Prostate gland (tissue), 2 donors: ENCODE data around the gene CLNK. TPM values are rescaled to one million over a fixed set of nuclear protein-coding genes. Genes with fewer than 3 reads are reported as not detected.

Source experiments
- DNase-seq: peaks from one replicate; pipeline ENCODE4 v3.0.0-alpha.2; 2019; ENCODE audit warnings: low spot score
- H3K27ac ChIP-seq, 2 donors: fragments of 200-600 bp; sonication (generic); 2 replicates each; pipeline ENCODE4 v1.5.1; 2017 to 2019
- H3K27me3 ChIP-seq: fragments of 200-600 bp; sonication (generic); replicated peaks from 2 replicates; pipeline ENCODE4 v1.5.1; 2019; ENCODE audit not compliant: insufficient read depth
- H3K36me3 ChIP-seq, 2 donors: fragments of 200-600 bp; sonication (generic); 1 replicate in 1 of 2; 2 replicates in 1 of 2; pipeline versions ENCODE4 v1.5.1 to v1.8.1; 2017 to 2019
- H3K4me1 ChIP-seq: fragments of 200-600 bp; sonication (generic); replicated peaks from 2 replicates; pipeline ENCODE4 v1.5.1; 2019
- H3K4me3 ChIP-seq, 2 donors: fragments of 200-600 bp; sonication (generic); 2 replicates each; pipeline ENCODE4 v1.5.1; 2017 to 2019
- H3K9me3 ChIP-seq: fragments of 200-600 bp; sonication (generic); 2 replicates; pipeline ENCODE4 v1.5.1; 2017
- POLR2A ChIP-seq: fragments of 450-650 bp; IDR thresholded peaks from one replicate; pipeline ENCODE4 v1.6.1; 2016; ENCODE audit warnings: antibody characterized with exemption, mild to moderate bottlenecking
- POLR2AphosphoS5 ChIP-seq: sonication (generic); formaldehyde crosslinking; IDR thresholded peaks from one replicate; pipeline ENCODE4 v1.6.1; 2017; ENCODE audit warnings: antibody characterized with exemption
- WGBS: methylation state at CpG from one replicate; pipeline ENCODE4 v1.1.5; 2018; 5-methylcytosine and 5-hydroxymethylcytosine counted together
- intact Hi-C: fragments of 100-400 bp; cut with DNase I; formaldehyde crosslinking; loops from one replicate; pipeline ENCODE4 v1.14.2; 2022
- total RNA-seq, 2 donors: library from RNA; depleted of rRNA; stranded (reverse); fragments of >200 nt; gene quantifications; one replicate each; pipeline ENCODE4 v1.1.0, GENCODE V29; 2016
- TF ChIP-seq, protein P1 (sequence below), 4 experiments: fragments of 200-600 bp in 2 of 4; fragments of 450-650 bp in 2 of 4; sonication (generic) in 2 of 4; IDR thresholded peaks; 1 replicate in 3 of 4; 2 replicates in 1 of 4; pipeline ENCODE4 v1.5.1; 2016 to 2019; ENCODE audit warnings: antibody characterized with exemption in 4 of 4, mild to moderate bottlenecking in 2 of 4, moderate library complexity in 2 of 4

The CLNK gene, protein sequence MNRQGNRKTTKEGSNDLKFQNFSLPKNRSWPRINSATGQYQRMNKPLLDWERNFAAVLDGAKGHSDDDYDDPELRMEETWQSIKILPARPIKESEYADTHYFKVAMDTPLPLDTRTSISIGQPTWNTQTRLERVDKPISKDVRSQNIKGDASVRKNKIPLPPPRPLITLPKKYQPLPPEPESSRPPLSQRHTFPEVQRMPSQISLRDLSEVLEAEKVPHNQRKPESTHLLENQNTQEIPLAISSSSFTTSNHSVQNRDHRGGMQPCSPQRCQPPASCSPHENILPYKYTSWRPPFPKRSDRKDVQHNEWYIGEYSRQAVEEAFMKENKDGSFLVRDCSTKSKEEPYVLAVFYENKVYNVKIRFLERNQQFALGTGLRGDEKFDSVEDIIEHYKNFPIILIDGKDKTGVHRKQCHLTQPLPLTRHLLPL
- not detected for total RNA-seq

DNA sequence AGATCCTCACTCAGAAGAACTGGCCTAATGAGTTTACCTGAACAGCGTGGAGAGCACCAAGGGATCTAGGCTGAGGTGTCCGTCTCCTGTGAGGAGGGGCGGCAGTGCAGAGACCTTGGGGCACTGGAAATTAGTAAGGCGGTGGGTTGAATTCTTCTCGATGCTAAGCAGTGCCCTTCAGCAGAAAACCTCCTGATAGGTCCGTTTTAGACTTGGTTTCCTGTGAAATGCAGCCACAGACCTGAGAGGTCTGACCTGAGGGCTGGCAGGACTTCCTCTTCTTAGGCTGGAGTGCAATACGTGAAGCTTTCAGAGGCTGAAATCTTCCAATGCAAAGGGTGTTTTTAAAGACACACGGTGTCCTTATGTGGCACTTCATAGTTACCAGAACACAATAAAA, at the start of gene CLNK:
CLNK (minus strand) TSS at position 138 of the 400 bp plus-strand sequence. CDS start 16,899 bp downstream, outside the sequence.
- Histone ChIP-seq H3K27ac (no peak within 1 kb of the TSS), H3K4me3 (no peak within 1 kb of the TSS), H3K36me3 (no peaks in the 10 kb centered on the region), H3K4me1 (no peaks in the 10 kb centered on the region), H3K9me3 (no peaks in the 10 kb centered on the region), H3K27me3 (no peaks in the 10 kb centered on the region)
- WGBS, result 79% methylated on average over 8 of the region's 8 CpGs
- DNase-seq, result no peak
- intact Hi-C loops, result no loop called here
- TF ChIP-seq POLR2A, result no peak
- TF ChIP-seq, protein P1, sequence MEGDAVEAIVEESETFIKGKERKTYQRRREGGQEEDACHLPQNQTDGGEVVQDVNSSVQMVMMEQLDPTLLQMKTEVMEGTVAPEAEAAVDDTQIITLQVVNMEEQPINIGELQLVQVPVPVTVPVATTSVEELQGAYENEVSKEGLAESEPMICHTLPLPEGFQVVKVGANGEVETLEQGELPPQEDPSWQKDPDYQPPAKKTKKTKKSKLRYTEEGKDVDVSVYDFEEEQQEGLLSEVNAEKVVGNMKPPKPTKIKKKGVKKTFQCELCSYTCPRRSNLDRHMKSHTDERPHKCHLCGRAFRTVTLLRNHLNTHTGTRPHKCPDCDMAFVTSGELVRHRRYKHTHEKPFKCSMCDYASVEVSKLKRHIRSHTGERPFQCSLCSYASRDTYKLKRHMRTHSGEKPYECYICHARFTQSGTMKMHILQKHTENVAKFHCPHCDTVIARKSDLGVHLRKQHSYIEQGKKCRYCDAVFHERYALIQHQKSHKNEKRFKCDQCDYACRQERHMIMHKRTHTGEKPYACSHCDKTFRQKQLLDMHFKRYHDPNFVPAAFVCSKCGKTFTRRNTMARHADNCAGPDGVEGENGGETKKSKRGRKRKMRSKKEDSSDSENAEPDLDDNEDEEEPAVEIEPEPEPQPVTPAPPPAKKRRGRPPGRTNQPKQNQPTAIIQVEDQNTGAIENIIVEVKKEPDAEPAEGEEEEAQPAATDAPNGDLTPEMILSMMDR (IDR thresholded peaks at IDR 0.05), result no peak
- no peak for TF ChIP-seq POLR2AphosphoS5

DNA sequence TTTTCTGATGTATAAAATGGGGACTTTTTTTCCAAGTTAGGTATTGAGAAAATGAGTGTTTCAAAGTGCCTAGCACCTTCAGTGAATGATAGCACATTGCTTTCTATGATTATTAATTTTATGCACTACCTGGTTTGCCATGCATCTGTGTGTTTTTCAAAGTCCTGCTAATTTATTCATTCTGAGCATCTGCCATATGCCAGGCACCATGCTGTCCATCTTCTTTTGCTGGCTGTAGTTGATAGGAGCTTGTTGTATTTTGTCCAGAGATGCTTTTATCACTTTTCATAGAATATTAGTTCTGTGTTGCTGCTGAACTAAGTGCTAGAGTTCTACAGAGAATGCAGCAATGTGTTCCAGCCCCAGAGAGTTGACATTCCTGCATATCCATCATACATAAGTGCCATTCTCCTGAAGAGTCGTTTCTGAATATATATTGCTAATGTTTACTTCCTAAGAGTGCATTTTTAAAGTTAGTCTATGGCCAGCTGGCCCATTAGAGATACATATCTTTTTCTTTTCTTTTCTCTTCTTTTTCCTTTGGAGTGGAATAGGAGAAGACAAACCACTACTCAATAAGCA, 49.0 kb upstream of the CLNK start:
- TF ChIP-seq POLR2AphosphoS5 (no peak), POLR2A (no peak)
- TF ChIP-seq, protein P1 (IDR thresholded peaks at IDR 0.05), result no peak
- 47% methylated on average over 1 of the region's 1 CpG for WGBS
- no peak for DNase-seq
- Histone ChIP-seq H3K36me3 (no peaks in the 10 kb centered on the region), H3K4me1 (no peaks in the 10 kb centered on the region), H3K27me3 (no peaks in the 10 kb centered on the region), H3K9me3 (no peaks in the 10 kb centered on the region), H3K27ac (no peak overlapping the region), H3K4me3 (no peak overlapping the region)
- intact Hi-C loops, result no loop called here

GRCh38 chr4:10732914-10733415, 48.4 kb upstream of the CLNK start:
- WGBS, result 82% methylated on average over 5 of the region's 5 CpGs
- TF ChIP-seq POLR2A (no peak), POLR2AphosphoS5 (no peak)
- TF ChIP-seq, protein P1 (IDR thresholded peaks at IDR 0.05), result no peak

DNA sequence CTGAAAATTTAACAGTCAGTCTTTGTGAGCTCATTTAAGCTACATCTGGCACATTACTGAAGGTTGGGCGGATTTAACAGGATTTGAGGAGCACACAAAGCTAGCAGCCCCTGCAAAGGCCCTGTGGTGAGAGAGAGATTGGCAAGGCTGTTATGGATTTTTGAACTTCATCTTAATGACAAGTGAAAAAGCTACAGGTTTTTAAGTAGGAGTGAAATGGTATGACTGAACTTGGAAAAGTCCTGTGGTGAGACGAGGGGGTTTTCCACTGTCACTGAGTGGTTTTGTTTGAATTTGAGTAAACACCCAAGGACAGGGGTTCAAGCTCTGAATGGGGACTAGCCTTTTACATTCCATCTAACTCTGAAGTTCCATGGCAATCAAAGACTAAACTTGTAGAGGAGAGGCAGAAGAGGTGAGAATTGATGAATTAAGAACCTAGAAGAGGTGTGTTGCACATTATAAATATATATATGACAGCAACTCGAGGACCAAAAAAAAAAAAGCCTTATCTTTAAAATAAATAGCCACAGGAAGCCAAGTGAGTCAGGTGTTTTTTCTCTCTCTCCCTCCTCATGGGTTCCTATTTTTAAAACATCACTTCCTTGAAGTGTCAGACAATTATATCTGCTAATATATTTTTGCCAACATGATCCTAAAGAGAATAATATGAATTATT, 47.8 kb upstream of the CLNK start:
- H3K27me3 ChIP-seq, result no peaks in the 10 kb centered on the region
- H3K27ac ChIP-seq, result no peak overlapping the region
- intact Hi-C loops, result no loop called here
- no peak for TF ChIP-seq POLR2AphosphoS5
- TF ChIP-seq POLR2A, result no peak
- TF ChIP-seq, protein P1 (IDR thresholded peaks at IDR 0.05), result no peak
- no peak overlapping the region for H3K4me3 ChIP-seq
- DNase-seq, result no peak
- no peaks in the 10 kb centered on the region for H3K9me3 ChIP-seq
- 68% methylated on average over 3 of the region's 3 CpGs for WGBS
- H3K36me3 ChIP-seq, result no peaks in the 10 kb centered on the region
- no peaks in the 10 kb centered on the region for H3K4me1 ChIP-seq

More at GRCh38 chr4:10732914-10733415, 48.4 kb upstream of the CLNK start:
- no peaks in the 10 kb centered on the region for H3K36me3 ChIP-seq
- no peak overlapping the region for H3K4me3 ChIP-seq
- no peak for DNase-seq
- no peaks in the 10 kb centered on the region for H3K9me3 ChIP-seq
- H3K27ac ChIP-seq, result no peak overlapping the region
- no peaks in the 10 kb centered on the region for H3K4me1 ChIP-seq
- no peaks in the 10 kb centered on the region for H3K27me3 ChIP-seq
- intact Hi-C loops, result no loop called here
